ENCODE measurements around the gene CHRNE. TPM values are rescaled to one million over a fixed set of nuclear protein-coding genes. Genes with fewer than 3 reads are reported as not detected.

CHRNE gene
- polyA plus RNA-seq, 2 of the 4 experiments (the other 2 are of a cell fraction) = 0.10 to 0.13 TPM

DNA sequence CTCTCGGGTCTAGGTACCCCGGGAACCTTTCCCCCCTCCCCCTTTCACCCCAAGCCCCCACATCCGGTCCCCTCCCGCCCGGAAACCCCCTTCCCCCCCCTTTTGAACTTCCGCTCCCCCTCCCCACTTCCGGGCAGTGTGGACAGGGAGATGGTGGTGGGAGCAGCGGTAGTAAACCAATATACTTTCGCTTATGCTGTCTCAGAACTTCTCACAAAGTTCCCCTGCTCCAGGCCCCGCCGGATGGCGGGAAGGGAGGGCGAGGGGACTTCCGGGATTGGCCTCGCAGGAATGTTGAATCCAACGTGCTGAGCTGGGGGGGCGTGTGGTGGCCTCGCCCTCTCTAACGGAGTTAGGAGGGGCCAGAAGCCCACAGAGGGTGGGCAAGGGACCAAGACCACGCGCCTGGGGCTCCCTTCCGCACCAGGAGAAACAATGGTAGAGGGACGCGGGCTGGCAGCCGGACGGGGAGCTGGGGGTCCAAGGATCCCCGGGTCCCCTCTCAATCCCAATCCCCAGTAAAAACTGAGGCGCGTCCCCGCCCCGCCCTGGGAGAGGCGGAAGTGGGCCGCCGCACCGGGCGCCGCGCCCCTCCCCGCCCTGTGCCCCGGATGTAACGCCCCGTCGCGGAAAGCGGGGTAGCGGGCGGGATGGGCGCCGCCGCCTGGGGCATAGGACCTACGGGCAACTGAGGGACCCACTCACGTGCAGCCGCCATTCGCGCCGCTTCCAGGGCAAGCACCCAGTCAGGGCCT, 44.7 kb upstream of the CHRNE start (continued):
- no peak for TF ChIP-seq ZNF302 (CRISPR knock-in tag; IDR thresholded peaks at IDR 0.05)
- TF ChIP-seq JUNB (IDR thresholded peaks at IDR 0.05) = no peak
- peak; percentile 81; the same call in 1 of the 2 replicates for TF ChIP-seq HOXA7 (CRISPR knock-in tag; IDR thresholded peaks at IDR 0.05)
- TF ChIP-seq TP53 (CRISPR knock-in tag; IDR thresholded peaks at IDR 0.05) = peak; percentile 88
- TF ChIP-seq KDM1A (IDR thresholded peaks at IDR 0.05; ENCODE audit: low read depth) = no peak
- no peak for TF ChIP-seq NFE2L2 (conservative IDR thresholded peaks at IDR 0.05; ENCODE audit: low read length)
- peak; percentile 27 for TF ChIP-seq TFCP2L1 (CRISPR knock-in tag; IDR thresholded peaks at IDR 0.05)

GRCh38 chr17:4947010-4947410, 44.1 kb upstream of the CHRNE start:
- TF ChIP-seq ELK1 (IDR thresholded peaks at IDR 0.05; ENCODE audit: low read depth, low read length) (peak; percentile 70; the same call in 1 of the 2 replicates), BHLHE40 (IDR thresholded peaks at IDR 0.05; ENCODE audit: low read depth, low read length) (no peak)
- H3K4me1 ChIP-seq = peaks cover 61% of the 10 kb centered on the region
- ChIA-PET POLR2A (interaction anchor here (1.9 to 5.3 kb wide), 2 partner anchors 20 to 157 kb away, joined by 7 to 67 read pairs; partner anchors contain the start of gene SPAG7), CTCF (interaction anchor here (1.0 to 3.7 kb wide), 4 partner anchors 21 to 50 kb away, joined by 3 to 17 read pairs (median 6); partner anchors contain the start of genes CAMTA2, INCA1 and SPAG7)
- WGBS (ENCODE audit: missing lambda C conversion rate) = 2% methylated on average over 5 of the region's 7 CpGs
- ATAC-seq = no peak
- H3K9me3 ChIP-seq = no peaks in the 10 kb centered on the region
- H3K4me2 ChIP-seq = peak overlapping the region; percentile 99
- peak in 1 of 2 experiments; percentile 64 for DNase-seq (ENCODE audit: low read depth in 1 of 2, low spot score in 1 of 2)
- peak overlapping the region; percentile 99 for H3K27ac ChIP-seq
- FAIRE-seq = no peak
- H3K4me3 ChIP-seq = peak overlapping the region; percentile 98

DNA sequence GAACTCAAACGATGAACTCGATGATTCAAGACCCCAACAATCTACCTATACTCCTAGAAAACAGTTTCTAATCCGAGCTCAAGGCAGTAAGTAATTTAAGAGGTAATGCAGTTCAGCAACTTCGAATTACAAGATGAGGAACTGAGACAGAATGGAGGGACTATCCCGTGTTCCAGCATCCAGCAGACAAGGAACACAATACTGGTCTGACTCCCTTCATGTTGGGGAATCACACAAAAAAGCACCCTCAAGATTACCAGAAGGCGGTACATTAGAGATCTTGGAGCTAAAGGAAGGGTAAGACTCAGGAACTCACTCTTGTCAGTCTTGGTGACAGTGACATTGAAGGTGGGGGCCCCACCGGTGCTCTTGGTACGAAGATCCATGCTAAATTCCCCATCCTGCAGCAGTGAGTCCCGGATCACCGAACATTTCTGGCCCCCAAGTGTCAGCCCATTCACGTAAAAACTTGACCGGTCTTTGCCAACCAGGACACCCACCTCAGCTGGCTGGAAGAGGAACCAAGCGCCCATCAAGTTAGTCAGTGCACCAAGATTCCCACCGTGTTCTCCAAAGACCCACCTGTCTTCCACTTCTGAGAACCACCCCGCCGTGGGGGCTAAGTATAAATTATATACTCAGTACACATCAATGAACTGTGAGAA, 43.5 kb upstream of the CHRNE start:
- Histone ChIP-seq H3K4me2 (peak overlapping the region; percentile 99), H3K4me3 (peak overlapping the region; percentile 98), H3K9me3 (no peaks in the 10 kb centered on the region), H3K27ac (peak overlapping the region; percentile 99), H3K4me1 (peaks cover 61% of the 10 kb centered on the region)
- ChIA-PET POLR2A (interaction anchor here (5.3 kb wide), 1 partner anchor 21 kb away, joined by 67 read pairs; the partner anchor contains the start of gene SPAG7), CTCF (interaction anchor here (1.0 to 3.7 kb wide), 5 partner anchors 16 to 51 kb away, joined by 3 to 17 read pairs (median 4); partner anchors contain the start of genes CAMTA2, INCA1 and SPAG7)
- DNase-seq (ENCODE audit: low read depth in 1 of 2, low spot score in 1 of 2) (no peak), ATAC-seq (no peak), FAIRE-seq (no peak)
- TF ChIP-seq ZSCAN20 (CRISPR knock-in tag; IDR thresholded peaks at IDR 0.05) = no peak
- TF ChIP-seq, protein P1, sequence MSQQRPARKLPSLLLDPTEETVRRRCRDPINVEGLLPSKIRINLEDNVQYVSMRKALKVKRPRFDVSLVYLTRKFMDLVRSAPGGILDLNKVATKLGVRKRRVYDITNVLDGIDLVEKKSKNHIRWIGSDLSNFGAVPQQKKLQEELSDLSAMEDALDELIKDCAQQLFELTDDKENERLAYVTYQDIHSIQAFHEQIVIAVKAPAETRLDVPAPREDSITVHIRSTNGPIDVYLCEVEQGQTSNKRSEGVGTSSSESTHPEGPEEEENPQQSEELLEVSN (IDR thresholded peaks at IDR 0.05; ENCODE audit: borderline replicate concordance, low read depth) = no peak
- TF ChIP-seq SMC3 (IDR thresholded peaks at IDR 0.05) = no peak
- TF ChIP-seq ZFP36 (IDR thresholded peaks at IDR 0.05; ENCODE audit: borderline replicate concordance, partially characterized antibody) = no peak
- TF ChIP-seq FOSL2 (IDR thresholded peaks at IDR 0.05) = no peak
- TF ChIP-seq FOSL2 (CRISPR knock-in tag; IDR thresholded peaks at IDR 0.05) = no peak
- TF ChIP-seq FOXS1 (CRISPR knock-in tag; IDR thresholded peaks at IDR 0.05) = no peak
- no peak for TF ChIP-seq MAFK (IDR thresholded peaks at IDR 0.05; ENCODE audit: partially characterized antibody)
- TF ChIP-seq TP53 (CRISPR knock-in tag; IDR thresholded peaks at IDR 0.05) = no peak
- no peak for TF ChIP-seq NFE2L2 (conservative IDR thresholded peaks at IDR 0.05; ENCODE audit: low read length)
- no peak for TF ChIP-seq NR3C1 (IDR thresholded peaks at IDR 0.05)
- no peak for TF ChIP-seq KDM1A (IDR thresholded peaks at IDR 0.05; ENCODE audit: low read depth)
- TF ChIP-seq ELK1 (IDR thresholded peaks at IDR 0.05; ENCODE audit: low read depth, low read length) = no peak
- no peak for TF ChIP-seq SREBF2 (IDR thresholded peaks at IDR 0.05)
- TF ChIP-seq JUN (IDR thresholded peaks at IDR 0.05) = 0 out of 5 replicates have a peak, but pooled peaks of 1 of the 2 experiments have one; percentile 0
- peak; percentile 36; the same call in 1 of the 2 replicates for TF ChIP-seq POLR2AphosphoS2 (conservative IDR thresholded peaks at IDR 0.05; ENCODE audit: low read length)
- TF ChIP-seq FOSB (CRISPR knock-in tag; IDR thresholded peaks at IDR 0.05) = no peak
- no peak for TF ChIP-seq JUNB (IDR thresholded peaks at IDR 0.05)
- no peak for TF ChIP-seq POLR2A (IDR thresholded peaks at IDR 0.05; ENCODE audit: low read length)
- TF ChIP-seq, protein P2, sequence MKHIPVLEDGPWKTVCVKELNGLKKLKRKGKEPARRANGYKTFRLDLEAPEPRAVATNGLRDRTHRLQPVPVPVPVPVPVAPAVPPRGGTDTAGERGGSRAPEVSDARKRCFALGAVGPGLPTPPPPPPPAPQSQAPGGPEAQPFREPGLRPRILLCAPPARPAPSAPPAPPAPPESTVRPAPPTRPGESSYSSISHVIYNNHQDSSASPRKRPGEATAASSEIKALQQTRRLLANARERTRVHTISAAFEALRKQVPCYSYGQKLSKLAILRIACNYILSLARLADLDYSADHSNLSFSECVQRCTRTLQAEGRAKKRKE (CRISPR knock-in tag; IDR thresholded peaks at IDR 0.05; ENCODE audit: low read depth) = no peak
- TF ChIP-seq, protein P3, sequence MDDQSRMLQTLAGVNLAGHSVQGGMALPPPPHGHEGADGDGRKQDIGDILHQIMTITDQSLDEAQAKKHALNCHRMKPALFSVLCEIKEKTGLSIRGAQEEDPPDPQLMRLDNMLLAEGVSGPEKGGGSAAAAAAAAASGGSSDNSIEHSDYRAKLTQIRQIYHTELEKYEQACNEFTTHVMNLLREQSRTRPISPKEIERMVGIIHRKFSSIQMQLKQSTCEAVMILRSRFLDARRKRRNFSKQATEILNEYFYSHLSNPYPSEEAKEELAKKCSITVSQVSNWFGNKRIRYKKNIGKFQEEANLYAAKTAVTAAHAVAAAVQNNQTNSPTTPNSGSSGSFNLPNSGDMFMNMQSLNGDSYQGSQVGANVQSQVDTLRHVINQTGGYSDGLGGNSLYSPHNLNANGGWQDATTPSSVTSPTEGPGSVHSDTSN (IDR thresholded peaks at IDR 0.05) = 0 out of 2 replicates have a peak, but pooled peaks have one; percentile 33
- no peak for TF ChIP-seq NPAS2 (CRISPR knock-in tag; IDR thresholded peaks at IDR 0.05; ENCODE audit: borderline replicate concordance)
- no peak for TF ChIP-seq EHMT2 (IDR thresholded peaks at IDR 0.05; ENCODE audit: low read depth)
- 4% methylated on average over 16 of the region's 16 CpGs for WGBS (ENCODE audit: missing lambda C conversion rate)
